ENCODE measurements around the gene KIF6. TPM values are rescaled to one million over a fixed set of nuclear protein-coding genes. Genes with fewer than 3 reads are reported as not detected.

KIF6 gene
- total RNA-seq, 1 donor from 2014 or later, result 2.0 TPM

DNA sequence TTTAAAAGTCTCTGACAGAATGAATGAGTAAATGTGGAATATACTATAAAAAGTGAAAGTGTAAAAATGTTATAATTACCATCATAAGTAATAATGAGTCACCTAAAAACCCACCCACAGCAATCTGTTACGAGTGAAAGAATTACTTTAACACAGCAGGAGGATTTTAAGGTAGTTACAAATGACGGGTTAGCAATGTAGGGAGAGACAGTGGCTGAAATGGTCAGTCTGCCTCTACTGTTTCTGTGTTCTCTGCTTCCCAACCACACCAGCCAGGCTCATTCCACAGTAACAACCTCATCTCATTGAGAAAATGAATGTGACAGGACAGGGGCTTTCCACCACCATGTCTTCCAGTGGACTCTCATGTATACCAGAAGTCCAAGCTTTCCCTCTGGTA lies 278.3 kb downstream of the KIF6 start:
- Mint-ChIP-seq H3K27me3 (ENCODE audit: low read depth, unreplicated experiment) (peaks cover 10% of the 10 kb centered on the region), H3K4me1 (ENCODE audit: low read depth, unreplicated experiment) (peaks cover 7% of the 10 kb centered on the region), H3K9me3 (ENCODE audit: unreplicated experiment) (peaks cover 2% of the 10 kb centered on the region), H3K4me3 (ENCODE audit: unreplicated experiment) (no peak overlapping the region), H3K36me3 (ENCODE audit: low read depth, unreplicated experiment) (no peaks in the 10 kb centered on the region), H3K27ac (ENCODE audit: unreplicated experiment) (peak overlapping the region; percentile 68)
- Histone ChIP-seq H3K4me3 (ENCODE audit: insufficient read depth, low read depth, low read length) (no peak overlapping the region), H3K36me3 (ENCODE audit: insufficient read depth, low read length) (no peaks in the 10 kb centered on the region), H3K27me3 (ENCODE audit: insufficient read depth, low read length) (no peaks in the 10 kb centered on the region), H3K4me1 (ENCODE audit: insufficient read depth, low read length) (no peaks in the 10 kb centered on the region), H3K9ac (ENCODE audit: low read length) (no peak overlapping the region), H3K79me2 (ENCODE audit: insufficient read depth, low read length) (no peaks in the 10 kb centered on the region), H3K27ac (ENCODE audit: low read depth, low read length) (no peak overlapping the region), H3K4me2 (ENCODE audit: low read length) (no peak overlapping the region), H4K20me1 (ENCODE audit: insufficient read depth, low read length) (no peaks in the 10 kb centered on the region), H2AFZ (ENCODE audit: low read depth, low read length) (no peak overlapping the region), H3K9me3 (ENCODE audit: insufficient read depth, low read depth, low read length) (no peaks in the 10 kb centered on the region)
- DNase-seq (ENCODE audit: low read depth) (peak; percentile 57), FAIRE-seq (no peak)
- TF ChIP-seq, protein P1, sequence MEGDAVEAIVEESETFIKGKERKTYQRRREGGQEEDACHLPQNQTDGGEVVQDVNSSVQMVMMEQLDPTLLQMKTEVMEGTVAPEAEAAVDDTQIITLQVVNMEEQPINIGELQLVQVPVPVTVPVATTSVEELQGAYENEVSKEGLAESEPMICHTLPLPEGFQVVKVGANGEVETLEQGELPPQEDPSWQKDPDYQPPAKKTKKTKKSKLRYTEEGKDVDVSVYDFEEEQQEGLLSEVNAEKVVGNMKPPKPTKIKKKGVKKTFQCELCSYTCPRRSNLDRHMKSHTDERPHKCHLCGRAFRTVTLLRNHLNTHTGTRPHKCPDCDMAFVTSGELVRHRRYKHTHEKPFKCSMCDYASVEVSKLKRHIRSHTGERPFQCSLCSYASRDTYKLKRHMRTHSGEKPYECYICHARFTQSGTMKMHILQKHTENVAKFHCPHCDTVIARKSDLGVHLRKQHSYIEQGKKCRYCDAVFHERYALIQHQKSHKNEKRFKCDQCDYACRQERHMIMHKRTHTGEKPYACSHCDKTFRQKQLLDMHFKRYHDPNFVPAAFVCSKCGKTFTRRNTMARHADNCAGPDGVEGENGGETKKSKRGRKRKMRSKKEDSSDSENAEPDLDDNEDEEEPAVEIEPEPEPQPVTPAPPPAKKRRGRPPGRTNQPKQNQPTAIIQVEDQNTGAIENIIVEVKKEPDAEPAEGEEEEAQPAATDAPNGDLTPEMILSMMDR (IDR thresholded peaks at IDR 0.05; ENCODE audit: insufficient read depth, low read depth, low read length), result no peak
- no peak for TF ChIP-seq EZH2 (IDR thresholded peaks at IDR 0.05; ENCODE audit: insufficient read depth, low read length)

DNA sequence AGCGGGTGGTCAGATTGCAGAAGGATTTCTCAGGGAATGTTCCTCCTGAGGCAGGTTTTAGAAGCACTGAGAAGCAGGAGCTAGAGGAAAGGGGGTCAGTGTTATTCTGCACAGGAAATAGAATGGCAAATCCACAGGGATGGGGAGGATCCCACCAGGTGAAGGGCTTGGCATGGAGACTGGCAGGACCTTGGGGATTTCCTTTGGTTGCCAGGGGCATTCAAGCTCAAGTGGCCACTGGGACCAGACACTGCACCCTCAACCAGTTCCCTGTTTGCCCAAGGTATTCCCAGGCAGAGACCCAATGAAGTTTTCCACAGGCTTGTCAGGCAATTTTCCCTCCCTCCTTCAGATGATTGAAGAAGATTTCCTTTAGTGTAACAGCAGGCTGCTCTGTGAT lies 279.5 kb downstream of the KIF6 start:
- no peaks in the 10 kb centered on the region for H3K4me1 ChIP-seq (ENCODE audit: insufficient read depth, low read length)
- H4K20me1 ChIP-seq (ENCODE audit: insufficient read depth, low read length), result no peaks in the 10 kb centered on the region
- DNase-seq (ENCODE audit: low read depth) (no peak), FAIRE-seq (no peak)
- no peaks in the 10 kb centered on the region for H3K79me2 ChIP-seq (ENCODE audit: insufficient read depth, low read length)
- Mint-ChIP-seq H3K36me3 (ENCODE audit: low read depth, unreplicated experiment) (no peaks in the 10 kb centered on the region), H3K27ac (ENCODE audit: unreplicated experiment) (no peak overlapping the region), H3K27me3 (ENCODE audit: low read depth, unreplicated experiment) (peaks cover 11% of the 10 kb centered on the region), H3K9me3 (ENCODE audit: unreplicated experiment) (peaks cover 2% of the 10 kb centered on the region), H3K4me3 (ENCODE audit: unreplicated experiment) (no peak overlapping the region), H3K4me1 (ENCODE audit: low read depth, unreplicated experiment) (peaks cover 7% of the 10 kb centered on the region)
- no peaks in the 10 kb centered on the region for H3K27me3 ChIP-seq (ENCODE audit: insufficient read depth, low read length)
- H3K36me3 ChIP-seq (ENCODE audit: insufficient read depth, low read length), result no peaks in the 10 kb centered on the region
- no peak overlapping the region for H3K4me3 ChIP-seq (ENCODE audit: insufficient read depth, low read depth, low read length)
- TF ChIP-seq EZH2 (IDR thresholded peaks at IDR 0.05; ENCODE audit: insufficient read depth, low read length), result no peak
- TF ChIP-seq, protein P1 (IDR thresholded peaks at IDR 0.05; ENCODE audit: insufficient read depth, low read depth, low read length), result no peak
- H3K27ac ChIP-seq (ENCODE audit: low read depth, low read length), result no peak overlapping the region
- H3K9ac ChIP-seq (ENCODE audit: low read length), result no peak overlapping the region
- H2AFZ ChIP-seq (ENCODE audit: low read depth, low read length), result no peak overlapping the region
- no peaks in the 10 kb centered on the region for H3K9me3 ChIP-seq (ENCODE audit: insufficient read depth, low read depth, low read length)
- no peak overlapping the region for H3K4me2 ChIP-seq (ENCODE audit: low read length)

DNA sequence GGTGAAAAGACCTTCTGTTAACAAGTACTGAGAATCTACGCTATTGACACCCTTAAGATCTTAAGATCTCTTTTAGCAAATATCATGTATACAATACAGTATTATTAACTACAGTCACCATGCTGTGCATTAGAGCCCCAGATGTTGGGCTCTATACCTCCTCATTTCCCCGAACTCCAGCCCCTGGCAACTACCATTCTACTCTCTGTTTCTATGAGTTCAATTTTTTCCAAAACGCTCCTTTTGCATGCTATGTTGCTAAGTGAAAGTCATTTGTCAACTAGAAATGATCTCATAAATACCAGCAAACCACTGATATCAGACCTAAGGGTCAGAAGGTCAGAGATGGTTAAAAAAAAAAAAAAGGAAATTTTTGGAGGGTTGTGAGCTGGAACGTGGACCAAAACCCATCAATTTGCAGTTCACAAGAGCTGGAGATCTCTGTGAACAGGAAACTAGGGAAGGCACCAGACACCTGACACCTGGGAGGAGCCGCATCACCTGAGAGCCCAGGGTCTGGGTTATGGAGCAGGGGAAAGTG lies 280.7 kb downstream of the KIF6 start:
- no peak overlapping the region for H3K27ac Mint-ChIP-seq (ENCODE audit: unreplicated experiment)
- no peaks in the 10 kb centered on the region for H3K79me2 ChIP-seq (ENCODE audit: insufficient read depth, low read length)
- no peak overlapping the region for H3K27ac ChIP-seq (ENCODE audit: low read depth, low read length)
- DNase-seq (ENCODE audit: low read depth) (no peak), FAIRE-seq (no peak)
- no peaks in the 10 kb centered on the region for H4K20me1 ChIP-seq (ENCODE audit: insufficient read depth, low read length)
- no peak overlapping the region for H3K4me2 ChIP-seq (ENCODE audit: low read length)
- no peaks in the 10 kb centered on the region for H3K27me3 ChIP-seq (ENCODE audit: insufficient read depth, low read length)
- H3K36me3 ChIP-seq (ENCODE audit: insufficient read depth, low read length), result no peaks in the 10 kb centered on the region
- H3K36me3 Mint-ChIP-seq (ENCODE audit: low read depth, unreplicated experiment), result no peaks in the 10 kb centered on the region
- no peak overlapping the region for H3K4me3 ChIP-seq (ENCODE audit: insufficient read depth, low read depth, low read length)
- no peak overlapping the region for H3K4me3 Mint-ChIP-seq (ENCODE audit: unreplicated experiment)
- H3K9me3 ChIP-seq (ENCODE audit: insufficient read depth, low read depth, low read length), result no peaks in the 10 kb centered on the region
- no peak overlapping the region for H2AFZ ChIP-seq (ENCODE audit: low read depth, low read length)
- peaks cover 13% of the 10 kb centered on the region for H3K27me3 Mint-ChIP-seq (ENCODE audit: low read depth, unreplicated experiment)
- H3K9me3 Mint-ChIP-seq (ENCODE audit: unreplicated experiment), result peaks cover 2% of the 10 kb centered on the region
- H3K4me1 ChIP-seq (ENCODE audit: insufficient read depth, low read length), result no peaks in the 10 kb centered on the region
- no peak for TF ChIP-seq EZH2 (IDR thresholded peaks at IDR 0.05; ENCODE audit: insufficient read depth, low read length)
- TF ChIP-seq, protein P1 (IDR thresholded peaks at IDR 0.05; ENCODE audit: insufficient read depth, low read depth, low read length), result no peak
- H3K4me1 Mint-ChIP-seq (ENCODE audit: low read depth, unreplicated experiment), result peaks cover 13% of the 10 kb centered on the region
- no peak overlapping the region for H3K9ac ChIP-seq (ENCODE audit: low read length)
